Breast epithelium (tissue), 3 donors: ENCODE measurements around the gene ZNF862.

ENCODE experiments used
- CTCF ChIP-seq, 3 donors: fragments of 450-650 bp; IDR thresholded peaks; one replicate each; pipeline ENCODE4 v1.5.1; 2016 to 2017; ENCODE audit warnings: antibody characterized with exemption in 3 of 3, mild to moderate bottlenecking in 3 of 3, moderate library complexity in 3 of 3
- POLR2A ChIP-seq: fragments of 450-650 bp; IDR thresholded peaks from one replicate; pipeline ENCODE4 v1.6.1; 2016; ENCODE audit warnings: antibody characterized with exemption, mild to moderate bottlenecking, moderate library complexity

GRCh38 chr7:149792220-149792595, 46.0 kb upstream of the ZNF862 start:
- no peak for TF ChIP-seq CTCF (IDR thresholded peaks at IDR 0.05)
- no peak for TF ChIP-seq POLR2A
